SK-N-SH (cell line): ENCODE results near the gene ARHGAP8.

Source experiments
- CTCF ChIP-seq: fragments of 200-600 bp; sonication (generic); IDR thresholded peaks from 2 replicates; pipeline ENCODE4 v1.6.1; 2017; ENCODE audit warnings: antibody characterized with exemption, mild to moderate bottlenecking, moderate library complexity
- FOXM1 ChIP-seq: IDR thresholded peaks from 2 replicates; pipeline ENCODE4 v1.4.0; 2012; ENCODE audit warnings: low read depth, mild to moderate bottlenecking
- GABPA ChIP-seq: IDR thresholded peaks from 2 replicates; pipeline ENCODE4 v1.4.0; 2012; ENCODE audit warnings: low read depth, mild to moderate bottlenecking
- MAX ChIP-seq: IDR thresholded peaks from 2 replicates; pipeline ENCODE4 v1.4.0; 2012; ENCODE audit warnings: low read depth
- MEF2A ChIP-seq: IDR thresholded peaks from 2 replicates; pipeline ENCODE4 v1.4.0; 2012; ENCODE audit warnings: low read depth, borderline replicate concordance
- MXI1 ChIP-seq: IDR thresholded peaks from 2 replicates; pipeline ENCODE4 v1.6.1; 2012; ENCODE audit warnings: mild to moderate bottlenecking, low read depth, low read length, improper control_type of control experiment
- POLR2AphosphoS5 ChIP-seq: IDR thresholded peaks from 2 replicates; pipeline ENCODE4 v1.6.1; 2012; ENCODE audit warnings: low read depth, low read length
- RAD21 ChIP-seq: IDR thresholded peaks from 2 replicates; pipeline ENCODE4 v1.6.1; 2012; ENCODE audit warnings: mild to moderate bottlenecking, low read length
- RCOR1 ChIP-seq: fragments of 150-350 bp; IDR thresholded peaks from 2 replicates; pipeline ENCODE4 v1.6.1; 2017; ENCODE audit warnings: antibody characterized with exemption, low read length
- REST ChIP-seq: IDR thresholded peaks from 2 replicates; pipeline ENCODE4 v1.6.1; 2012; ENCODE audit warnings: mild to moderate bottlenecking, low read depth, low read length, moderate library complexity
- TAF1 ChIP-seq: IDR thresholded peaks from 2 replicates; pipeline ENCODE4 v1.6.1; 2012; ENCODE audit warnings: low read depth, mild to moderate bottlenecking, low read length, moderate library complexity, borderline replicate concordance
- USF2 ChIP-seq: fragments of 150-350 bp; IDR thresholded peaks from 2 replicates; pipeline ENCODE4 v1.6.1; 2017; ENCODE audit warnings: antibody characterized with exemption, low read length, low read depth, borderline replicate concordance

GRCh38 chr22:44802956-44803355 is 50.6 kb downstream of the ARHGAP8 start:
- TF ChIP-seq TAF1 (no peak), FOXM1 (no peak), CTCF (no peak), POLR2AphosphoS5 (no peak), MAX (no peak), USF2 (no peak), GABPA (no peak), MXI1 (no peak), RCOR1 (no peak), RAD21 (no peak), REST (no peak), MEF2A (no peak)
